Measurements from ENCODE around the gene METTL5.
"Not testable (repeated sequence)": the region's sequence is repeated elsewhere in the genome, so short reads cannot be mapped to it uniquely, and the experiment has no call there.

The METTL5 gene

DNA sequence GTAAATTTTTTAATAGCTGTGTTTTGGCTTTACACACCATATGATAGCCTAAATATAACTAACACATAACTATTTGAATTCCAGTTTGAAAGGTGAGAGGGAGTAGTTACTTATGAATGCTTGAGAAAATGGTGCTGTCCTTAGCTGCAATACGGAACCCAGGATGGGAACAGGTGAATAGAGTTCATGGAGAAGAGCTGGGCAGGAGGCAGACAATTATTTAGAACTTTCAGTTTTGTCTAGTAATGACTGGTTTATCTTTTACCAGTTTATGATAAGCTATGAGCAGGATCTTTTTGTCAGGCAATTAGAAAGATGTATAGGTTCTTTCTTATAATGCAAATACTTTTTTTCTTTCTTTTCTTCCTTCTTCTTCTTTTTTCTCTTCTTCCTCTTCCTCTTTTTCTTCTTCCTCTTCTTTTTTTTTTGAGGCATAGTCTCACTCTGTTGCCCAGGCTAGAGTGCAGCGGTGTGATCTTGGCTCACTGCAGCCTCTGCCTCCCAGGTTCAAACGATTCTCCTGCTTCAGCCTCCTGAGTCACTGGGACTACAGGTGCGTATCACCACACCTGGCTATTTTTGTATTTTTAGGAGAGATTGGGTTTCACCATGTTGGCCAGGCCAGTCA, 28.4 kb upstream of the METTL5 start:
- Histone ChIP-seq H3K9ac (ENCODE audit: low read depth, low read length) (no peak overlapping the region), H3K27ac (ENCODE audit: low read length) (no peak overlapping the region), H3K9me3 (ENCODE audit: insufficient read depth, low read depth, low read length) (no peaks in the 10 kb centered on the region), H3K36me3 (ENCODE audit: insufficient read depth, low read depth, low read length) (no peaks in the 10 kb centered on the region), H3K27me3 (ENCODE audit: insufficient read depth, low read length) (no peaks in the 10 kb centered on the region), H3K4me3 (ENCODE audit: low read length) (no peak overlapping the region), H3K4me1 (ENCODE audit: insufficient read depth, low read length) (no peaks in the 10 kb centered on the region)

DNA sequence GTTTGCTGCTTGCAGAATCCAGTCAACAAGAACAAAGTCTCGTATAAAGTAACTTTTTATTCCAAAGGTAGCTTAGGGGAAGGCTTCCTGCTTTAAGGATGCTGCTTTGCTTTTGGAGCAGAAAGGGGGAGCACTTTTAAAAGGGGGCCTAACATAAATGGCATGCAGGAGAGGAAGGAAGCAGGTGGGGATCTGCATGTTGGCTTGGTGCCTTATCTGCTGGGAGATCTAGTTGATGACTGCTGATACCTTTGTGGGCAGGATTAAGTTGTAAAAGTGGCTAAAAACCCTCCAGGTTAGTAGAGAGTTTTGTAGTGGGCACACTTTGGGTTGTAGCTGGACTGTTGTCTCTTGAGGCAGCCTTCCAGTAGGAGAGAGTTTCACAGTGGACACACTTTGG, 25.0 kb upstream of the METTL5 start:
- no peak overlapping the region for H3K27ac ChIP-seq (ENCODE audit: low read length)
- H3K27me3 ChIP-seq (ENCODE audit: insufficient read depth, low read length), result no peaks in the 10 kb centered on the region
- H3K4me3 ChIP-seq (ENCODE audit: low read length), result no peak overlapping the region
- H3K9me3 ChIP-seq (ENCODE audit: insufficient read depth, low read depth, low read length), result no peaks in the 10 kb centered on the region
- H3K4me1 ChIP-seq (ENCODE audit: insufficient read depth, low read length), result no peaks in the 10 kb centered on the region
- H3K36me3 ChIP-seq (ENCODE audit: insufficient read depth, low read depth, low read length), result no peaks in the 10 kb centered on the region
- no peak overlapping the region for H3K9ac ChIP-seq (ENCODE audit: low read depth, low read length)

- H3K27ac ChIP-seq (ENCODE audit: low read length), result not testable (repeated sequence)
Observed at GRCh38 chr2:169848959-169849693, 24.4 kb upstream of the METTL5 start.

DNA sequence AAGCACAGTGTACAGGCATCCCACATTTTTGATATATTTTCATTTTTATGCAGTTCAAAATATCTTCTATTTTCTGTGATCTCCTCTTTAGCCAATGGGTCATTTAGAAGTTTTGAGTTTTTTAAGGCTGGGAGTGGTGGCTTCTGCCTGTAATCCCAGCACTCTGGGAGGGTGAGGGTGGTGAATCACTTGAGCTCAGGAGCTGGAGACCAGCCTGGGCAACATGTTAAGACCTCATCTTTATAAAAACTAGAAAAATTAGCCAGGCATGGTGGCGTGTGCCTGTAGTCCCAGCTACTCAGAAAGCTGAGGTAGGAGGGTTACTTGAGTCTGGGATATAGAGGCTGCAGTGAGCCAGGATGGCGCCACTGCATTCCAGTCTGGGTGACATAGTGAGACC, 20.3 kb upstream of the METTL5 start:
- Histone ChIP-seq H3K27ac (ENCODE audit: low read length) (no peak overlapping the region), H3K9ac (ENCODE audit: low read depth, low read length) (no peak overlapping the region), H3K4me3 (ENCODE audit: low read length) (no peak overlapping the region), H3K27me3 (ENCODE audit: insufficient read depth, low read length) (no peaks in the 10 kb centered on the region), H3K9me3 (ENCODE audit: insufficient read depth, low read depth, low read length) (no peaks in the 10 kb centered on the region), H3K36me3 (ENCODE audit: insufficient read depth, low read depth, low read length) (no peaks in the 10 kb centered on the region), H3K4me1 (ENCODE audit: insufficient read depth, low read length) (no peaks in the 10 kb centered on the region)

More at GRCh38 chr2:169848959-169849693, 24.4 kb upstream of the METTL5 start:
- not testable (repeated sequence) for H3K4me1 ChIP-seq (ENCODE audit: insufficient read depth, low read length); H3K36me3 ChIP-seq (ENCODE audit: insufficient read depth, low read depth, low read length); H3K9me3 ChIP-seq (ENCODE audit: insufficient read depth, low read depth, low read length); H3K27me3 ChIP-seq (ENCODE audit: insufficient read depth, low read length); H3K4me3 ChIP-seq (ENCODE audit: low read length); H3K9ac ChIP-seq (ENCODE audit: low read depth, low read length)

- not testable (repeated sequence) for H3K4me3 ChIP-seq (ENCODE audit: low read length); H3K27me3 ChIP-seq (ENCODE audit: insufficient read depth, low read length); H3K36me3 ChIP-seq (ENCODE audit: insufficient read depth, low read depth, low read length); H3K9ac ChIP-seq (ENCODE audit: low read depth, low read length); H3K9me3 ChIP-seq (ENCODE audit: insufficient read depth, low read depth, low read length); H3K4me1 ChIP-seq (ENCODE audit: insufficient read depth, low read length); H3K27ac ChIP-seq (ENCODE audit: low read length)
Observed at GRCh38 chr2:169841625-169842024, 16.9 kb upstream of the METTL5 start.

- H3K27ac ChIP-seq (ENCODE audit: low read length), result no peak overlapping the region
- no peaks in the 10 kb centered on the region for H3K27me3 ChIP-seq (ENCODE audit: insufficient read depth, low read length)
- H3K4me3 ChIP-seq (ENCODE audit: low read length), result no peak overlapping the region
- no peaks in the 10 kb centered on the region for H3K4me1 ChIP-seq (ENCODE audit: insufficient read depth, low read length)
- no peaks in the 10 kb centered on the region for H3K36me3 ChIP-seq (ENCODE audit: insufficient read depth, low read depth, low read length)
- no peaks in the 10 kb centered on the region for H3K9me3 ChIP-seq (ENCODE audit: insufficient read depth, low read depth, low read length)
- H3K9ac ChIP-seq (ENCODE audit: low read depth, low read length), result no peak overlapping the region
Observed at GRCh38 chr2:169840747-169841142, 16.0 kb upstream of the METTL5 start.

- no peaks in the 10 kb centered on the region for H3K9me3 ChIP-seq (ENCODE audit: insufficient read depth, low read depth, low read length)
- H3K4me3 ChIP-seq (ENCODE audit: low read length), result no peak overlapping the region
- no peaks in the 10 kb centered on the region for H3K27me3 ChIP-seq (ENCODE audit: insufficient read depth, low read length)
- no peak overlapping the region for H3K9ac ChIP-seq (ENCODE audit: low read depth, low read length)
- no peak overlapping the region for H3K27ac ChIP-seq (ENCODE audit: low read length)
- no peaks in the 10 kb centered on the region for H3K36me3 ChIP-seq (ENCODE audit: insufficient read depth, low read depth, low read length)
- no peaks in the 10 kb centered on the region for H3K4me1 ChIP-seq (ENCODE audit: insufficient read depth, low read length)
Observed at GRCh38 chr2:169839954-169840746, 15.4 kb upstream of the METTL5 start.

DNA sequence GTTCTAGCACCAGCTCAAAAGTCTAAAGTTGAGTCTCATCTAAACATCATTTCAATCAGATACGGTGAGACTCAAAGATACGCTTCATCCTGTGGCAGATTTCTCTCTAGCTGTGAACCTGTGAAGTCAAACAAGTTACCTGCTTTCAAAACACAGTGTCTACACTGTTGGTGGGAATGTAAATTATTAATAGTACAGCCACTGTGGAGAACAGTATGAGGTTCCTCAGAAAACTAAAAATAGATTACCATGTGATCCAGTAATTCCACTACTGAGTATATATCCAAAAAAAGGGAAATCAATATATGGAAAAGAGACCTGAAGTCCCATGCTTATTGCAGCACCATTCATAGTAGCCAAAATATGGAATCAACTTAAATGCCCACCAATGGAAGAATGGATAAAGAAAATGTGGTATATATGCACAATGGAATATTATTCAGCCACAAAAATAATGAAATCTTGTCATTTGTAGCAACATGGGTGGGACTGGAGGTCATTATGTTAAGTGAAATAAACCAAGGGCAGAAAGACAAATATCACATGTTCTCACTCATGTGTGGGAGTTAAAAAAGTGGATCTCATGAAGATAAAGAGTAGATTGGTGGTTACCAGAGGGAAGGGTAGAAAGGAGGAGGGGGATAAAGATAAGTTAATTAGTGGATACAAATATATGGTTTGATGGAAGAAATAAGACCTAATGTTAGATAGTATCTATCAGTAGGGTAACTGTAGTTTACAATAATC, 14.2 kb upstream of the METTL5 start:
- H3K36me3 ChIP-seq (ENCODE audit: insufficient read depth, low read depth, low read length), result no peaks in the 10 kb centered on the region
- H3K27ac ChIP-seq (ENCODE audit: low read length), result no peak overlapping the region
- no peaks in the 10 kb centered on the region for H3K27me3 ChIP-seq (ENCODE audit: insufficient read depth, low read length)

DNA sequence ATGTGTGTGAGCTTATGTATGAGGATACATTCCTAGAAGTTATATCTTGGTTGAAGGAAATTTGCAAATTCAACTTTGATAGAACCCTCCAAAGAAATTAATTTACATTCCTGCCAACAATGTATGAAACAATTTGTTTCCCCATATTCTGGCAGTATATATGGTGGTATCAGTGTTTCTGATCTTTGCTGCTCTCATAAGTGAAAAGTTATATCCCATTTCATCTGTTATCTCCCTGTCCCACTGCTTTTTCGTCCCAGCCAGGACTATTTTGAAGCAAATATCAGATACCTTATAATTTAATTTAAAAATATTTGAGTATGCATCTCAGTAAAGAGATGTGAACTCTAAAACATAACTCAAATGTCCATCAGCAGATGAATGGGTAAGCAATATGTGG, 9.7 kb upstream of the METTL5 start:
- Histone ChIP-seq H3K36me3 (ENCODE audit: insufficient read depth, low read depth, low read length) (no peaks in the 10 kb centered on the region), H3K27ac (ENCODE audit: low read length) (no peak overlapping the region), H3K27me3 (ENCODE audit: insufficient read depth, low read length) (no peaks in the 10 kb centered on the region), H3K4me3 (ENCODE audit: low read length) (no peak overlapping the region), H3K9me3 (ENCODE audit: insufficient read depth, low read depth, low read length) (no peaks in the 10 kb centered on the region), H3K9ac (ENCODE audit: low read depth, low read length) (no peak overlapping the region), H3K4me1 (ENCODE audit: insufficient read depth, low read length) (no peaks in the 10 kb centered on the region)

More for the DNA sequence above, 14.2 kb upstream of the METTL5 start:
- Histone ChIP-seq H3K9ac (ENCODE audit: low read depth, low read length) (no peak overlapping the region), H3K9me3 (ENCODE audit: insufficient read depth, low read depth, low read length) (no peaks in the 10 kb centered on the region), H3K4me3 (ENCODE audit: low read length) (no peak overlapping the region), H3K4me1 (ENCODE audit: insufficient read depth, low read length) (no peaks in the 10 kb centered on the region)

- H3K36me3 ChIP-seq (ENCODE audit: insufficient read depth, low read depth, low read length), result no peaks in the 10 kb centered on the region
- peaks cover 9% of the 10 kb centered on the region; the same call in 1 of the 2 replicates for H3K4me1 ChIP-seq (ENCODE audit: insufficient read depth, low read length)
- no peaks in the 10 kb centered on the region; the same call in 1 of the 2 replicates for H3K27me3 ChIP-seq (ENCODE audit: insufficient read depth, low read length)
- peak overlapping the region; percentile 56; the same call in 1 of the 2 replicates for H3K9ac ChIP-seq (ENCODE audit: low read depth, low read length)
- no peak overlapping the region for H3K27ac ChIP-seq (ENCODE audit: low read length)
- no peaks in the 10 kb centered on the region for H3K9me3 ChIP-seq (ENCODE audit: insufficient read depth, low read depth, low read length)
- H3K4me3 ChIP-seq (ENCODE audit: low read length), result peak overlapping the region; percentile 77
Observed at GRCh38 chr2:169828141-169828811, 3.6 kb upstream of the METTL5 start.
